ENCODE results near the gene OR5AK2.

OR5AK2 gene

GRCh38 chr11:57008373-57008772 lies 19.7 kb downstream of the OR5AK2 start:
- Histone ChIP-seq H3K9ac (ENCODE audit: low read depth, low read length) (no peak overlapping the region), H3K27ac (ENCODE audit: low read length) (no peak overlapping the region), H3K9me3 (ENCODE audit: insufficient read depth, low read depth, low read length) (no peaks in the 10 kb centered on the region), H3K4me1 (ENCODE audit: insufficient read depth, low read length) (no peaks in the 10 kb centered on the region), H3K27me3 (ENCODE audit: insufficient read depth, low read length) (no peaks in the 10 kb centered on the region), H3K4me3 (ENCODE audit: low read length) (no peak overlapping the region), H3K36me3 (ENCODE audit: insufficient read depth, low read depth, low read length) (no peaks in the 10 kb centered on the region)

- Histone ChIP-seq H3K4me1 (ENCODE audit: insufficient read depth, low read length) (no peaks in the 10 kb centered on the region), H3K9ac (ENCODE audit: low read depth, low read length) (no peak overlapping the region), H3K36me3 (ENCODE audit: insufficient read depth, low read depth, low read length) (no peaks in the 10 kb centered on the region), H3K4me3 (ENCODE audit: low read length) (no peak overlapping the region), H3K27me3 (ENCODE audit: insufficient read depth, low read length) (no peaks in the 10 kb centered on the region), H3K9me3 (ENCODE audit: insufficient read depth, low read depth, low read length) (no peaks in the 10 kb centered on the region), H3K27ac (ENCODE audit: low read length) (no peak overlapping the region)
Observed at GRCh38 chr11:57015679-57016078, 27.0 kb downstream of the OR5AK2 start.

- H3K4me1 ChIP-seq (ENCODE audit: insufficient read depth, low read length) = no peaks in the 10 kb centered on the region
- H3K4me3 ChIP-seq (ENCODE audit: low read length) = no peak overlapping the region
- no peak overlapping the region for H3K9ac ChIP-seq (ENCODE audit: low read depth, low read length)
- no peaks in the 10 kb centered on the region for H3K27me3 ChIP-seq (ENCODE audit: insufficient read depth, low read length)
- H3K36me3 ChIP-seq (ENCODE audit: insufficient read depth, low read depth, low read length) = no peaks in the 10 kb centered on the region
- H3K27ac ChIP-seq (ENCODE audit: low read length) = no peak overlapping the region
- H3K9me3 ChIP-seq (ENCODE audit: insufficient read depth, low read depth, low read length) = no peaks in the 10 kb centered on the region
Observed at GRCh38 chr11:57031556-57031955, 42.8 kb downstream of the OR5AK2 start.
